Psoas muscle (tissue), 7 donors: ENCODE data around the gene KRABD2.

Experiments used
- ATAC-seq, 4 donors: fragments of 200-7000 bp; cut with Tn5 transposase; one replicate each; pipeline ENCODE4 v1.9.1; 2020; ENCODE audit warnings: moderate library complexity in 3 of 4, mild to moderate bottlenecking in 2 of 4
- DNase-seq, 2 donors: peaks; one replicate each; pipeline ENCODE4 v3.0.0-alpha.2; 2020
- H3K27ac ChIP-seq: fragments of 200-600 bp; one replicate; pipeline ENCODE4 v1.8.0; 2022
- H3K27me3 ChIP-seq, 3 donors: fragments of 200-600 bp in 1 of 3; one replicate each; pipeline versions ENCODE4 v1.6.1 to v1.8.0; 2013 to 2022; ENCODE audit warnings: low read length in 2 of 3, mild to moderate bottlenecking in 2 of 3, moderate library complexity in 1 of 3; ENCODE audit not compliant: insufficient read depth in 3 of 3
- H3K36me3 ChIP-seq, 2 donors: fragments of 200-600 bp in 1 of 2; one replicate each; pipeline versions ENCODE4 v1.6.1 to v1.8.0; 2013 to 2022; ENCODE audit warnings: low read depth in 1 of 2, mild to moderate bottlenecking in 1 of 2, moderate library complexity in 1 of 2; ENCODE audit not compliant: insufficient read depth in 1 of 2
- H3K4me1 ChIP-seq: fragments of 200-600 bp; one replicate; pipeline ENCODE4 v1.8.0; 2022
- H3K4me3 ChIP-seq: fragments of 200-600 bp; one replicate; pipeline ENCODE4 v1.8.0; 2022; ENCODE audit warnings: mild to moderate bottlenecking
- H3K9me3 ChIP-seq: fragments of 200-600 bp; one replicate; pipeline ENCODE4 v1.8.0; 2022
- WGBS, 3 donors: extraction: QIAGEN DNeasy Blood & Tissue Kit; methylation state at CpG; one replicate each; pipeline versions ENCODE4 v1.1.6 to v1.1.7; 2013; 5-methylcytosine and 5-hydroxymethylcytosine counted together
- intact Hi-C, 2 donors: fragments of 100-400 bp; cut with DNase I; formaldehyde crosslinking; loops; one replicate each; pipeline versions ENCODE4 v1.11.0 to v1.14.2; 2022
- TF ChIP-seq, protein P1 (sequence below): fragments of 200-600 bp; IDR thresholded peaks from one replicate; pipeline ENCODE4 v1.8.0; 2022; ENCODE audit warnings: antibody characterized with exemption
- donor health status: healthy with polysubstance abuse.
- donor health status: DM: no; HTN: no; CAD: no; lungs with moderate emphysema.
- donor health status: Bipolar disorder and iron deficiency.
- donor health status: healthy.
- donor health status: DM: yes; HTN: yes; CAD: no.
- donor health status: DM: no; HTN: no; CAD: no.
- donor health status: DM: yes; HTN: yes; CAD: no.

KRABD2 gene

GRCh38 chr17:8418471-8418870, 42.0 kb upstream of the KRABD2 start:
- H3K27ac ChIP-seq, result no peak overlapping the region
- H3K9me3 ChIP-seq, result no peaks in the 10 kb centered on the region
- TF ChIP-seq, protein P1, sequence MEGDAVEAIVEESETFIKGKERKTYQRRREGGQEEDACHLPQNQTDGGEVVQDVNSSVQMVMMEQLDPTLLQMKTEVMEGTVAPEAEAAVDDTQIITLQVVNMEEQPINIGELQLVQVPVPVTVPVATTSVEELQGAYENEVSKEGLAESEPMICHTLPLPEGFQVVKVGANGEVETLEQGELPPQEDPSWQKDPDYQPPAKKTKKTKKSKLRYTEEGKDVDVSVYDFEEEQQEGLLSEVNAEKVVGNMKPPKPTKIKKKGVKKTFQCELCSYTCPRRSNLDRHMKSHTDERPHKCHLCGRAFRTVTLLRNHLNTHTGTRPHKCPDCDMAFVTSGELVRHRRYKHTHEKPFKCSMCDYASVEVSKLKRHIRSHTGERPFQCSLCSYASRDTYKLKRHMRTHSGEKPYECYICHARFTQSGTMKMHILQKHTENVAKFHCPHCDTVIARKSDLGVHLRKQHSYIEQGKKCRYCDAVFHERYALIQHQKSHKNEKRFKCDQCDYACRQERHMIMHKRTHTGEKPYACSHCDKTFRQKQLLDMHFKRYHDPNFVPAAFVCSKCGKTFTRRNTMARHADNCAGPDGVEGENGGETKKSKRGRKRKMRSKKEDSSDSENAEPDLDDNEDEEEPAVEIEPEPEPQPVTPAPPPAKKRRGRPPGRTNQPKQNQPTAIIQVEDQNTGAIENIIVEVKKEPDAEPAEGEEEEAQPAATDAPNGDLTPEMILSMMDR, result no peak
- H3K4me1 ChIP-seq, result no peaks in the 10 kb centered on the region
- H3K27me3 ChIP-seq, result peaks cover 0 to 27% (median 2%) of the 10 kb centered on the region in 3 donors
- WGBS, 3 donors, result 57 to 62% (median 58%) methylated on average over 1 of the region's 1 CpG
- no peak overlapping the region for H3K4me3 ChIP-seq
- intact Hi-C loops, result no loop called here
- no peaks in the 10 kb centered on the region for H3K36me3 ChIP-seq
- no peak for DNase-seq
- ATAC-seq, result no peak

- intact Hi-C loops, result no loop called here
- DNase-seq, result no peak
- H3K27ac ChIP-seq, result no peak overlapping the region
- 72 to 82% (median 78%) methylated on average over 4 of the region's 4 CpGs for WGBS, 3 donors
- H3K27me3 ChIP-seq, result peaks cover 0 to 21% (median 2%) of the 10 kb centered on the region in 3 donors
- H3K4me3 ChIP-seq, result no peak overlapping the region
- H3K36me3 ChIP-seq, result no peaks in the 10 kb centered on the region
- ATAC-seq, result no peak
- TF ChIP-seq, protein P1, result no peak
- no peaks in the 10 kb centered on the region for H3K4me1 ChIP-seq
- no peaks in the 10 kb centered on the region for H3K9me3 ChIP-seq
Observed at GRCh38 chr17:8417806-8418205, 41.3 kb upstream of the KRABD2 start.

GRCh38 chr17:8413938-8414337, 37.4 kb upstream of the KRABD2 start:
- intact Hi-C loops, result no loop called here
- Histone ChIP-seq H3K27me3 (peaks cover 0 to 20% (median 2%) of the 10 kb centered on the region in 3 donors), H3K4me3 (no peak overlapping the region), H3K36me3 (no peaks in the 10 kb centered on the region), H3K9me3 (no peaks in the 10 kb centered on the region), H3K27ac (no peak overlapping the region), H3K4me1 (no peaks in the 10 kb centered on the region)
- DNase-seq, result no peak
- TF ChIP-seq, protein P1, result no peak
- ATAC-seq, result no peak

DNA sequence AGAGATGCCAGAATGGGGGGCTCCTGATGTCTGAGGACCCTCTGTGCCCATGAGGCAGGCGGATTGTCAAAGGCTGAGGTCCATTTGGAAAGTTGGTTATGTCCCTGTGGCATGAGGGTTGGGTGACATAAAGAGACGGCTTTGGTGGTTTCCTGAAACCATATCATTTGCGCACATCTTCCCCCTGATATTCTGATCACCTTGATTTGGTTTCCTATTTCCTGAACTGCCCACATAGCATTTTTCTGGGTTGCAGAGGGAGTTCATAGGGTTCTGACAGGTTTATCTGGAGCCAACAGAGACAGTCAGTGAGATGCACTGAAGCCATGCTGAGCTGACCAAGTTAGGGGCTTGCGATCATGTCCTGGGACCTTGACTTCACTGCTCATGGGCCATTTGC, 36.8 kb upstream of the KRABD2 start:
- DNase-seq (no peak), ATAC-seq (no peak)
- Histone ChIP-seq H3K4me3 (no peak overlapping the region), H3K27ac (no peak overlapping the region), H3K36me3 (no peaks in the 10 kb centered on the region), H3K4me1 (no peaks in the 10 kb centered on the region), H3K27me3 (peaks cover 0 to 16% (median 2%) of the 10 kb centered on the region in 3 donors), H3K9me3 (no peaks in the 10 kb centered on the region)
- intact Hi-C loops, result no loop called here
- TF ChIP-seq, protein P1, result no peak
- 77 to 85% (median 77%) methylated on average over 4 of the region's 4 CpGs for WGBS, 3 donors

DNA sequence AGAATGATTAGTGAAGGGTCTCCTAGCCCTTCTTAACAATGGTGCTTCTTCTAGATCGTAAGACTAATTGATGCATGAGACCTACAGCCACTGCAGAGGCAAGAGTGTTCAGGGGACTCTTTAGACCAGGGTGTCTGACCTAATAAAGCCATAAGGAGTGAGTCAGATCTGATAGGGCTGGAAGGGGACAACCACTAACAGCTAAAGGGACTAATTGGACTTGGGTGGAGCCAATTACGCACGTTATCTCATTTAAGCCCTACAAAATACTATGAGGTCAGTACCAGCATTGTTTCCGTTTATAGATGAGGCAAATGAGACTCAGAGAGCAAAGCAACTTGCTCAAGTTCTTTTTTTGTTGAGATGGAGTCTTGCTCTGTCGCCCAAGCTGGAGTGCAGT, 35.6 kb upstream of the KRABD2 start:
- no peak for DNase-seq
- no peak for ATAC-seq
- Histone ChIP-seq H3K4me1 (no peaks in the 10 kb centered on the region), H3K27me3 (peaks cover 0 to 4% (median 2%) of the 10 kb centered on the region in 3 donors), H3K9me3 (no peaks in the 10 kb centered on the region), H3K4me3 (no peak overlapping the region), H3K27ac (no peak overlapping the region), H3K36me3 (no peaks in the 10 kb centered on the region)
- WGBS, 3 donors, result 73 to 79% (median 74%) methylated on average over 5 of the region's 5 CpGs
- intact Hi-C loops, result no loop called here
- TF ChIP-seq, protein P1, result no peak
